ENCODE results near the gene NAV2.
A peak's percentile ranks its signal among the peaks of the same experiment; 100 is the strongest.

Gene NAV2

GRCh38 chr11:20138707-20139106 lies 426.1 kb downstream of the NAV2 start:
- no peak for DNase-seq
- no peaks in the 10 kb centered on the region for H3K36me3 Mint-ChIP-seq (ENCODE audit: low read depth)
- peaks cover 20% of the 10 kb centered on the region for H3K27me3 Mint-ChIP-seq (ENCODE audit: low read depth, poor library complexity)
- peaks cover 5% of the 10 kb centered on the region for H3K9me3 Mint-ChIP-seq
- H3K4me1 Mint-ChIP-seq = peaks cover 19% of the 10 kb centered on the region
- no peak overlapping the region for H3K27ac Mint-ChIP-seq
- H3K4me3 Mint-ChIP-seq = no peak overlapping the region
- TF ChIP-seq CTCF (IDR thresholded peaks at IDR 0.05) = no peak

GRCh38 chr11:20154381-20154780 lies 441.7 kb downstream of the NAV2 start:
- Mint-ChIP-seq H3K27ac (no peak overlapping the region), H3K4me1 (peaks cover 28% of the 10 kb centered on the region), H3K27me3 (ENCODE audit: low read depth, poor library complexity) (peaks cover 77% of the 10 kb centered on the region), H3K9me3 (peaks cover 5% of the 10 kb centered on the region), H3K36me3 (ENCODE audit: low read depth) (no peaks in the 10 kb centered on the region), H3K4me3 (no peak overlapping the region)
- DNase-seq = no peak
- no peak for TF ChIP-seq CTCF (IDR thresholded peaks at IDR 0.05)

- no peak for DNase-seq
- H3K4me1 Mint-ChIP-seq = peaks cover 34% of the 10 kb centered on the region
- H3K36me3 Mint-ChIP-seq (ENCODE audit: low read depth) = no peaks in the 10 kb centered on the region
- TF ChIP-seq CTCF (IDR thresholded peaks at IDR 0.05) = no peak
- peak overlapping the region; percentile 76 for H3K4me3 Mint-ChIP-seq
- H3K9me3 Mint-ChIP-seq = peaks cover 5% of the 10 kb centered on the region
- H3K27ac Mint-ChIP-seq = no peak overlapping the region
- peaks cover 87% of the 10 kb centered on the region for H3K27me3 Mint-ChIP-seq (ENCODE audit: low read depth, poor library complexity)
Measured at GRCh38 chr11:20155683-20156279, 443.1 kb downstream of the NAV2 start.

GRCh38 chr11:20156280-20156875 lies 443.7 kb downstream of the NAV2 start:
- no peak for TF ChIP-seq CTCF (IDR thresholded peaks at IDR 0.05)
- H3K4me1 Mint-ChIP-seq = peaks cover 38% of the 10 kb centered on the region
- no peaks in the 10 kb centered on the region for H3K36me3 Mint-ChIP-seq (ENCODE audit: low read depth)
- H3K27me3 Mint-ChIP-seq (ENCODE audit: low read depth, poor library complexity) = peaks cover 91% of the 10 kb centered on the region
- peak overlapping the region; percentile 76 for H3K4me3 Mint-ChIP-seq
- peak; percentile 34 for DNase-seq
- H3K27ac Mint-ChIP-seq = no peak overlapping the region
- peaks cover 5% of the 10 kb centered on the region for H3K9me3 Mint-ChIP-seq

- DNase-seq = no peak
- peaks cover 43% of the 10 kb centered on the region for H3K4me1 Mint-ChIP-seq
- no peak for TF ChIP-seq CTCF (IDR thresholded peaks at IDR 0.05)
- H3K27me3 Mint-ChIP-seq (ENCODE audit: low read depth, poor library complexity) = peaks cover 96% of the 10 kb centered on the region
- H3K36me3 Mint-ChIP-seq (ENCODE audit: low read depth) = no peaks in the 10 kb centered on the region
- H3K27ac Mint-ChIP-seq = no peak overlapping the region
- peak overlapping the region; percentile 66 for H3K4me3 Mint-ChIP-seq
- peaks cover 5% of the 10 kb centered on the region for H3K9me3 Mint-ChIP-seq
Measured at GRCh38 chr11:20156876-20157613, 444.4 kb downstream of the NAV2 start.
